Vagina (tissue), 2 donors: ENCODE results near the gene MTM1. TPM values are rescaled to one million over a fixed set of nuclear protein-coding genes. Genes with fewer than 3 reads are reported as not detected.

ENCODE experiments used
- DNase-seq, 2 donors: peaks; one replicate each; pipeline ENCODE4 v3.0.0-alpha.2; 2017; ENCODE audit errors: extremely low spot score in 2 of 2
- H3K27ac ChIP-seq: fragments of 200-600 bp; sonication (generic); one replicate; pipeline ENCODE4 v1.5.1; 2019
- H3K27me3 ChIP-seq: fragments of 200-600 bp; sonication (generic); one replicate; pipeline ENCODE4 v1.5.1; 2019
- H3K36me3 ChIP-seq, 2 donors: fragments of 200-600 bp; sonication (generic); one replicate each; pipeline ENCODE4 v1.5.1; 2017 to 2019
- H3K4me1 ChIP-seq: fragments of 200-600 bp; sonication (generic); one replicate; pipeline ENCODE4 v1.5.1; 2019
- H3K4me3 ChIP-seq, 2 donors: fragments of 200-600 bp; sonication (generic); 1 replicate in 1 of 2; 2 replicates in 1 of 2; pipeline ENCODE4 v1.5.1; 2016 to 2019
- H3K9me3 ChIP-seq: fragments of 200-600 bp; sonication (generic); one replicate; pipeline ENCODE4 v1.5.1; 2019
- POLR2A ChIP-seq, 2 donors: fragments of 450-650 bp; IDR thresholded peaks; one replicate each; pipeline ENCODE4 v1.6.1; 2017; ENCODE audit warnings: antibody characterized with exemption in 2 of 2, mild to moderate bottlenecking in 2 of 2, moderate library complexity in 2 of 2
- POLR2AphosphoS5 ChIP-seq, 2 donors: sonication (generic); formaldehyde crosslinking; IDR thresholded peaks; one replicate each; pipeline ENCODE4 v1.9.0; 2017; ENCODE audit warnings: antibody characterized with exemption in 2 of 2, mild to moderate bottlenecking in 2 of 2, low read depth in 1 of 2; ENCODE audit not compliant: insufficient read depth in 1 of 2
- intact Hi-C: fragments of 100-400 bp; cut with DNase I; formaldehyde crosslinking; loops from one replicate; pipeline ENCODE4 v1.15.1; 2023
- total RNA-seq: library from RNA; depleted of rRNA; stranded (reverse); fragments of >200 nt; gene quantifications from one replicate; pipeline ENCODE4 v1.2.3, GENCODE V29; 2016
- TF ChIP-seq, protein P1 (sequence below), 3 experiments: fragments of 450-650 bp in 2 of 3; fragments of 200-600 bp in 1 of 3; sonication (generic) in 1 of 3; IDR thresholded peaks; one replicate each; pipeline ENCODE4 v1.5.1; 2017 to 2019; ENCODE audit warnings: antibody characterized with exemption in 3 of 3, mild to moderate bottlenecking in 2 of 3, moderate library complexity in 2 of 3

Gene MTM1
- total RNA-seq, 1 donor from 2014 or later: 13.3 TPM

DNA sequence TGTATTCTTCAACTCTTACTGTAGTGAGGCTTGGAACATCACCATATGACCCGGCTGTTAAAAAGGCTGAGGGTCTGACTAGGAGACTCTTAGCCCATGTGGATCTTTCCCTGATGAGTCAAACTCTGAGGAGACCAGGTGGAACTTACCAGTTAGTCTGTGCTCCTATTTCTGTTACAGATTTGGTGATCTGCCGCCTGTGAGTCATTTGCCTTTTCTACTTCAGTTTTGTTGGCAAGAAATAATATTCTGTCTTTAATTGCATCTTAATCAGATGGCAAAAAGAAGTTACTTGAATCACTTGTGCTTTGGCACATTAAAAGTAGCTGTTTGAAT, 48.4 kb downstream of the MTM1 start:
- Histone ChIP-seq H3K4me1 (no peaks in the 10 kb centered on the region), H3K36me3 (peaks cover 0 to 8% of the 10 kb centered on the region in 2 donors), H3K4me3 (no peak overlapping the region), H3K27ac (no peak overlapping the region), H3K27me3 (no peaks in the 10 kb centered on the region), H3K9me3 (no peaks in the 10 kb centered on the region)
- no peak for TF ChIP-seq POLR2AphosphoS5 (IDR thresholded peaks at IDR 0.05; ENCODE audit: insufficient read depth in 1 of 2, low read depth in 1 of 2)
- TF ChIP-seq, protein P1, sequence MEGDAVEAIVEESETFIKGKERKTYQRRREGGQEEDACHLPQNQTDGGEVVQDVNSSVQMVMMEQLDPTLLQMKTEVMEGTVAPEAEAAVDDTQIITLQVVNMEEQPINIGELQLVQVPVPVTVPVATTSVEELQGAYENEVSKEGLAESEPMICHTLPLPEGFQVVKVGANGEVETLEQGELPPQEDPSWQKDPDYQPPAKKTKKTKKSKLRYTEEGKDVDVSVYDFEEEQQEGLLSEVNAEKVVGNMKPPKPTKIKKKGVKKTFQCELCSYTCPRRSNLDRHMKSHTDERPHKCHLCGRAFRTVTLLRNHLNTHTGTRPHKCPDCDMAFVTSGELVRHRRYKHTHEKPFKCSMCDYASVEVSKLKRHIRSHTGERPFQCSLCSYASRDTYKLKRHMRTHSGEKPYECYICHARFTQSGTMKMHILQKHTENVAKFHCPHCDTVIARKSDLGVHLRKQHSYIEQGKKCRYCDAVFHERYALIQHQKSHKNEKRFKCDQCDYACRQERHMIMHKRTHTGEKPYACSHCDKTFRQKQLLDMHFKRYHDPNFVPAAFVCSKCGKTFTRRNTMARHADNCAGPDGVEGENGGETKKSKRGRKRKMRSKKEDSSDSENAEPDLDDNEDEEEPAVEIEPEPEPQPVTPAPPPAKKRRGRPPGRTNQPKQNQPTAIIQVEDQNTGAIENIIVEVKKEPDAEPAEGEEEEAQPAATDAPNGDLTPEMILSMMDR (IDR thresholded peaks at IDR 0.05): no peak
- TF ChIP-seq POLR2A (IDR thresholded peaks at IDR 0.05): no peak
- no peak for DNase-seq
- intact Hi-C loops: no loop called here

DNA sequence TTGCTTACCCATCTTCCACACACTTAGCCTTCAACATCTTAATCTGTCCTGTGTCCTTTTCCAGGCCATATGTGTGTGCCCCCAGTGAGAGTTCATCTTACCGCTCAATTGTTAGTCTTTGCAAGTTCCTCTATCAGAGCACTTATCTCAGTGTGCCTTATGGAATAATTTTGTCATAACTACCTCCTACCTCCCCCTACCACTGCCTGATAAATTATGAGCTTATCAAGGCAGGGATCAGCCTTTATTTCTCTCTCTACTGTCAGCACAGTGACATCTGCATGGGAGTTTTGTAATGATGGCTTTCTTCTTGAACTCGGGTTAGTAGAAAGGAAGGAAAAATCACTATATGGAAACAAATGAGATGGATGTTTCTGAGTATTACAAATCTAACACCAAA, 53.2 kb downstream of the MTM1 start:
- Histone ChIP-seq H3K4me1 (no peaks in the 10 kb centered on the region), H3K36me3 (no peaks in the 10 kb centered on the region)
- intact Hi-C loops: no loop called here

DNA sequence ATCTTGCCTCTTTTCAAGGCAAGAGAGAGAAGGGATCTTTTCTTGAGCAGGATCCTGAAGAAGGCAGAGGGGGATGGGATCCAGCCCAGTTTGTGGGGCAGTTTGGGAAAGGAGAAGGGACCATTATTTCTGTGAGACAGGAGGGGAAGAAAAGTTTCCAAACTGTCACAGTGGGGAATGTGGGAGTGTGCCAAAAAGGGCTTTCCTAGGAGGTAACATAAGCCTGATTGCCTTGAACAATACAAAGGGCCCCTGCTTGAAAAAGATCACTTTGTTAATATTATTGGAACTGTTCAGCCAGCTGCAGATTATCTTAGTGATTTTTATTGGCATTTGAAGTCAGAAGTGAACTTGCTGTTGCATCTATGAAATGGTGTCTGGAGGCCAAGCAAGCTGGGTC, 55.2 kb downstream of the MTM1 start:
- Histone ChIP-seq H3K27ac (no peak overlapping the region), H3K27me3 (no peaks in the 10 kb centered on the region), H3K4me1 (no peaks in the 10 kb centered on the region), H3K36me3 (no peaks in the 10 kb centered on the region), H3K9me3 (no peaks in the 10 kb centered on the region), H3K4me3 (no peak overlapping the region)
- no peak for DNase-seq
- TF ChIP-seq, protein P1 (IDR thresholded peaks at IDR 0.05): no peak
- no peak for TF ChIP-seq POLR2AphosphoS5 (IDR thresholded peaks at IDR 0.05; ENCODE audit: insufficient read depth in 1 of 2, low read depth in 1 of 2)
- TF ChIP-seq POLR2A (IDR thresholded peaks at IDR 0.05): no peak
- intact Hi-C loops: no loop called here

More for the DNA sequence above, 53.2 kb downstream of the MTM1 start:
- H3K4me3 ChIP-seq: no peak overlapping the region
- DNase-seq: no peak
- TF ChIP-seq, protein P1 (IDR thresholded peaks at IDR 0.05): no peak
- TF ChIP-seq POLR2A (IDR thresholded peaks at IDR 0.05): no peak
- no peak for TF ChIP-seq POLR2AphosphoS5 (IDR thresholded peaks at IDR 0.05; ENCODE audit: insufficient read depth in 1 of 2, low read depth in 1 of 2)
- no peak overlapping the region for H3K27ac ChIP-seq
- H3K9me3 ChIP-seq: no peaks in the 10 kb centered on the region
- H3K27me3 ChIP-seq: no peaks in the 10 kb centered on the region

DNA sequence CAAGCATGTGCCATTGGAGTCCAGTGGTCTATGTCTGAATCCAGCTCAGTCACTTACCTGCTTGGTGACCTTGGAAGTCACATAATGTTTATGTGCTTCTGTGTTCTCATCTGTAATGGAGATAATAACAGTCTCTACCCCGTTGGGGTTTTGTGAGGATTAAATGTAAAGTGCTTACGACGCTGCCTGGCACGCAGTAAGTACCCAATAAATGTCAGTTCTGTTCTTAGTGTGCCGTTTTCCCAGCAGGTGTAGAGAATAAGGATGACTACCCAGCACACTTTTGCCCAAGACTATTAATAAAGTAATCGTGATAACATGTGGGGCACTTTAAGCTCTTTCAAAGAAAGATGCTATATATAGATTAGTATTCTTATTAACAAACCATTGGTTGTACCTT, 56.7 kb downstream of the MTM1 start:
- intact Hi-C loops: no loop called here
- H3K27ac ChIP-seq: no peak overlapping the region

DNA sequence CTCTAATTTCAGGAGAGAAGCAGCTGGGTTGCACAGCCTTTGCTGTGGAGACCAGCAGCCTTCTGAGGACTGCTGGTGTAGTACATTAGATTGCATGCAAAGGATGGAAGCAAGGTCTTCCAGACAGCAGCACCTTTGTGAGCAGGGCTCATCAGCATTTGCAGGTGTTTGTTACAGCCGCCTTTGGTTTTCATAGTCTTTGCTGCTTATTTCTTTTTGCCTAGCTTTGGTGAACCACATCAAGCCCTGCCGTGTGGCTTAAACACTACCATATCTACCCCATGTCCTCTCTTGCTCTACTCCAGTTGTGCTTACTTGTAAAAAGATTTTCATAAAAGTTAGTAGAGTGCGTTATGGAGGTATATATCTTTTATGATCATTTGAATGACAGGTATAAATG, 57.5 kb downstream of the MTM1 start:
- H3K4me1 ChIP-seq: no peaks in the 10 kb centered on the region
- no peaks in the 10 kb centered on the region for H3K27me3 ChIP-seq
- DNase-seq: no peak
- no peak overlapping the region for H3K4me3 ChIP-seq
- intact Hi-C loops: no loop called here
- no peaks in the 10 kb centered on the region for H3K9me3 ChIP-seq
- no peak overlapping the region for H3K27ac ChIP-seq
- peaks cover 0 to 2% of the 10 kb centered on the region in 2 donors for H3K36me3 ChIP-seq
- TF ChIP-seq, protein P1 (IDR thresholded peaks at IDR 0.05): no peak
- TF ChIP-seq POLR2A (IDR thresholded peaks at IDR 0.05) (no peak), POLR2AphosphoS5 (IDR thresholded peaks at IDR 0.05; ENCODE audit: insufficient read depth in 1 of 2, low read depth in 1 of 2) (no peak)

More for the DNA sequence above, 56.7 kb downstream of the MTM1 start:
- Histone ChIP-seq H3K4me3 (no peak overlapping the region), H3K4me1 (no peaks in the 10 kb centered on the region), H3K36me3 (no peaks in the 10 kb centered on the region), H3K9me3 (no peaks in the 10 kb centered on the region), H3K27me3 (no peaks in the 10 kb centered on the region)
- TF ChIP-seq, protein P1 (IDR thresholded peaks at IDR 0.05): no peak
- TF ChIP-seq POLR2A (IDR thresholded peaks at IDR 0.05) (no peak), POLR2AphosphoS5 (IDR thresholded peaks at IDR 0.05; ENCODE audit: insufficient read depth in 1 of 2, low read depth in 1 of 2) (no peak)
- no peak for DNase-seq
